Stimulated activated CD8-positive, alpha-beta memory T cell treated with anti-CD3 and anti-CD28 coated beads, Interleukin-4, amount 100 ng/mL, for 24 hours (primary cell): ENCODE results near the gene PTPRD.

Experiments used
- DNase-seq: peaks from one replicate; pipeline ENCODE4 v3.0.0-alpha.2; 2020; ENCODE audit warnings: low read depth

The PTPRD gene

DNA sequence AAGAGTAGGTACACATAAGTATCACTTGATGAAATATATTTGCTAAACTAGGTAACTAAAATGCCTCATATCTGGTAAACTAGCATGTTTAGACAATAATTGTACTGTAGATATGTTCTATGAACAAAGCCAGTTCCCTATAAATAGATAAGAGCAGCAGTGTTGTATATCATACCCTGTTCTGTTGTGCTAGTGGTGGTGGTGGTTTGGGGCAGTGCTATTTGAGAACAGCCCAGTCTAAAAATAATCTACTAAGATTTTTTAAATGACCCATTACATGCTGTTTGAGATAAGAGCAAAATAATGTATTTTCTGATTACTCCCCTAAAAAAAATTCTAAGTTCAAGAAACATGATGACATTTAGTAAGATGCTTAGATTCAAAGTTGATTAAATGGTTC lies 1984.0 kb downstream of the PTPRD start:
- no peak for DNase-seq

DNA sequence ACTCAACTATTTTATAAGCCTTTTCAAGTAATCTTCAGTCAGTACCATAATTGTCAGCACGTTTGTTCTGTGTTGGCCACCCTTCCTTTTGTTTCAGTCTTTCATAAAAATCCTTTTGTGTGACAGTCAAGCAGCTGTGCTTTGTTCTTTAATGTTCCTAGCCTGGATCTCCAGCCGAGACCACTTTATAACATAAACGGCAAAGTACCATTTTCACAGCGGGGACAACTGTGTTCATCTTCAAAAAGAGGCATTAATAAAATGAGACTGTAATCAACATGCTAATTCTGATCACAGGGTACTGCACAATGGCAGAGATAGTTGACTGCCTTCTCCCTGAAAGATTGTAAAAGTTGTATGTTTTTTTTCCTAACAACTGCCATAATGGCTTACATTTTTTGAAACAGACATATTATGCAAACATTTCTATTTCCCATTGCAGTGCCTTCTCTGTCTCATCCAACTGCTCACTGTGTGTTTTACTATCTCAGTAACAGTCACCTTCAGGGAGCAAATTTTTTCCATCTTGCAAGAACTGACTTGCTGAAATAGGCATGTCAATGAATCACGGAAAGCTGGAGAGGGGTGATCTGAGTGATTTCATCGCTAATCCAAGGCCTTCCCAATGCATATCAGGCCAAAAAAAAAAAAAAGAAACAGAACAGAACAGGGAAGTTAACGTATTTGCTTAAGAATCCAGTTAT lies 1984.7 kb downstream of the PTPRD start:
- DNase-seq: no peak

DNA sequence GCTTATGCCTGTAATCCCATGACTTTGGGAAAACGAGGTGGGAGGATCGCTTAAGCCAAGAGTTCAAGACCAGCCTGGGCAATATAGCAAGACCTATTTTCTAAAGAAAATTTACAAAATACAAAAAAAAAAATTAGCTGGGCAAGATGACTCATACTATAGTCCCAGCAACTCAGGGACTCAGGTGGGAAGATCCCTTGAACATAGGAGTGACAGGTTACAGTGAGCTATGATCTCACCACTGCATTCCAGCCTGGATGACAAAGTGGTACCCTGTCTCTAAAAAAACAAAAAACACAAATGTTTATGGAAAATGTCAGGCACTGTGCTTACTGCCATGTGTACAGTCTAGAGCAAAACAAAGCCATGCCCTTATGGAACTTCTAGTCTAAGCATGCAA lies 1989.9 kb downstream of the PTPRD start:
- DNase-seq: no peak

GRCh38 chr9:8622222-8622802 lies 1990.5 kb downstream of the PTPRD start:
- DNase-seq: no peak

DNA sequence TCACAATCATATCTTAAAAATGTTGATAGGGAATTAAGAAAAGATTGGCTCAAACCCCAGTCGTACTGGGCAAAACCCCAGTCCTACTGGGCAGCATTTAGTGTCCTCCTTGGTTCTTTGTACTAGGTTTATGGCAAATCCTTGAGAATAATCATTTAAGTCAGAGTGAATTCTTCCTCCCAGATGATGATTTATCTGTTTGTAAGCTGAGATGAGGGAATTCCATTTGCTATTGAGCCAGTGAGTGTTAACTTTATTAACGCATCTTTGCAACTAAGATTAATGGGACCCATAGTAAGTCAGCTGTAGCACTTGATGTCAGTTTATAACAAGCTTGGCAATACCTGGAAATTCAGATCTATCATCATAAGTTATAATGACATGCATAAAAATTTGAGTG lies 1991.4 kb downstream of the PTPRD start:
- DNase-seq: no peak

- no peak for DNase-seq
Observed at GRCh38 chr9:8616414-8616813, 1996.4 kb downstream of the PTPRD start.

- no peak for DNase-seq
Observed at GRCh38 chr9:8614926-8615440, 1997.8 kb downstream of the PTPRD start.

GRCh38 chr9:8613346-8613825 lies 1999.4 kb downstream of the PTPRD start:
- DNase-seq: no peak

GRCh38 chr9:8611153-8611552 lies 2001.6 kb downstream of the PTPRD start:
- no peak for DNase-seq

GRCh38 chr9:8610256-8610655 lies 2002.5 kb downstream of the PTPRD start:
- DNase-seq: no peak

GRCh38 chr9:8605096-8605495 lies 2007.7 kb downstream of the PTPRD start:
- DNase-seq: no peak

- no peak for DNase-seq
Observed at GRCh38 chr9:8604201-8604600, 2008.6 kb downstream of the PTPRD start.

GRCh38 chr9:8600914-8601680 lies 2011.7 kb downstream of the PTPRD start:
- no peak for DNase-seq

- no peak for DNase-seq
Observed at GRCh38 chr9:8599937-8600336, 2012.9 kb downstream of the PTPRD start.

DNA sequence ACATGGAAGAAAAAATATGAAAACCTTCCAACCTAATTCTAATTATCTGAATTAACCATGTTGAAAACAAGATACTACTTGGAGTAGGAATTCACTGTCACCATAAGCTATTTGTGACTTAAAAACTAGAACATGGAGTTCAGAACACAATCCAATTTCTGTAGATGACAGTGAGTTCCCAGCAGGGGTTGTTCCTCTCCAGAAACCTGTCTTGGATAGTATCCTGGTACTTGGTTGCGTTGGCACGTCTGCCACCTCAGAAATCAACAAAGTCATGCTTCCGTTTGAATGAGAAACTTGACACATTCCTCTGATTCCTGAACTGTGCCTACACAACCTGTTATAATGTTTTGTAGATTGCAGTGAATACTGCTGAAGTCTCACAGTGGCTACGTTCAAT lies 2023.3 kb downstream of the PTPRD start:
- no peak for DNase-seq

- no peak for DNase-seq
Observed at GRCh38 chr9:8585036-8585435, 2027.8 kb downstream of the PTPRD start.

GRCh38 chr9:8579661-8580060 lies 2033.1 kb downstream of the PTPRD start:
- DNase-seq: no peak

DNA sequence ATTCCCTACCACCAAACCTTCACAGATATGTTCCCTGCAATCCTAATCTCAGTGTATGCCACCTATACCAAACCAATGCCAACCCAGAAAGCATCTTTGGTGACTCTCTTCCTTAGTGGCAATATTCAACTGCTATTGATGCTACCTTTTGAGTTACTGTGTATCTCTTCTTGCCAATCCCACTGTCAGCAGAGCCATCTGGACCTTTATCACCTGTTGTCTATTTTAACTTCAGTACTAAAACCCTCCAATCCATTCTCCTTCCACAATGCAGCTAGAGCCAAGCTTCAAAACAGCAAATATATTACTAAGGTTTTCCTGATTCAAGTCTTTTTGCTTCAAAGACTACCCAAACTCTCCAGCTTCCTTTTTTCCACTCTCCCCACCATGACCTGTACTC lies 2036.1 kb downstream of the PTPRD start:
- no peak for DNase-seq

DNA sequence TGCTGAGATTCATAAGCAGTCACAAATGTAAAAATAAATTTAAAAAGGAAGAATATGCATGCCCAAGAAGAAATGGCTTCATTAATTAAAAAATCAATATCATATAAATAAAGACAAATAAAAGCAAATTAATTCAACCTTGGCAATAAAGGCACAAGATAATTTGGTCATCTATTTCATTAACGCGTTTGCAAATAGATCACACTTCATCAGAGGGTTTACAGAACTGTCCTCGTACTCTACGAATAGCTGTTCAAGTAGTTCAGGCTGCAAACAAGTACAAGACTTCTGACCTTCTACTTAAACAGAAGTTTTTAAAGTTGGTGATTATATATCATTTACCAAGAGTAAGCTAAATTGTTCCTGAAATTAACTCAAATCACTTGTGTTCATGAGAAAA lies 2038.0 kb downstream of the PTPRD start:
- no peak for DNase-seq

DNA sequence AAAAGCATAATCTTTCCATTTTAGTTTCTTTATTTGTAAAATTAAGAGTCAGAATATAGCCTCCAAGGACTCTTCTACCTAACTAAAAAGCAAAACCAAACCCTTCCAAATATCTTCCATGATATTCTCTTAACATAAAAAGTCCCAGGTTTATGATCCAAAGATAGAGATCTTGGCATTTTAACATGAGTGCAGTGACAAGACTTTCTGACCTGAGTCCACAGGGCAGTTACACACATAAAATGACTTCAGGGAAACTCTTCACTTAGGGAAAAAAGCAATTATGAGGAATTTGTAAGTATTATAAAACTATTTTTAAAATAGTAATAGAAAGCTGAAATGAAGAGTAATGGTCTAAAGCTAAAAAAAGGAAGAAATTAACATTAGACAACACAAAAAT lies 2040.6 kb downstream of the PTPRD start:
- no peak for DNase-seq

DNA sequence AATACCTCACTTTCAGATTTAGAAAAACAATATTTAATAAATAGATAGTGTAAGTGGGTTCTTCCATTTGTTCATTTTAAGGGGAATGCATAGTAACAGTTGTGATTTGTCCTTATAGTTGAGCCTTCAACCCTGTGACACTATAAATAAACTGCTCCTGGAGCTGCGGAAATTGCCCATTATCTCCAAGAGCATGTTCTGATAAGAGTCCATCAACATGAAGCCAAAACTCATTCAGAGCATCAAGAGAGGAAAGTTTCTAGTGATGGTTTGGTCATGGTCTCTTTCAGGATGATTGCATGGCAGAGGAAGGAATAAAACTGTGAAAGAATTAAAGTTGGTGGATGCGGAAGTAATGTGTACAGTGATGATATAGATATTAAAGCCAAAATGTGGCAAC lies 2041.2 kb downstream of the PTPRD start:
- DNase-seq: no peak

DNA sequence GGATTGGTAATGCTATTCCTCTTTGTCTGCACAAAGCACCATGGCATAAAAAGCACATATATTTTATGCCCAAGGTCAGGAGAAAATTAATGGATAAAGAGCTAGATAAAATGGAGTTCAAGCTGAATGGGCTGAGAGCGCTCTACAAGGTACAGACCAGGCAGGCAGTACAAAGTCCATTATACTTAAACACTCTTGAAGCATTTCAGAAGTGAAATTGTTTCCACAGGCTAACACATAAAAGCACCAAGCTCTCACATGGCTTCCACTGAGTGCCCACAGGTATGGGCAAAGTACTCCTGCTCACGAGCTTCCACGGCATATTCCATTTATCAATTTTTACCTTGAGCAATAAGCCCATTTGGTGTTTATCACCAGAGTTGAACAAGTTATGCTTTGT lies 2042.0 kb downstream of the PTPRD start:
- DNase-seq: no peak

DNA sequence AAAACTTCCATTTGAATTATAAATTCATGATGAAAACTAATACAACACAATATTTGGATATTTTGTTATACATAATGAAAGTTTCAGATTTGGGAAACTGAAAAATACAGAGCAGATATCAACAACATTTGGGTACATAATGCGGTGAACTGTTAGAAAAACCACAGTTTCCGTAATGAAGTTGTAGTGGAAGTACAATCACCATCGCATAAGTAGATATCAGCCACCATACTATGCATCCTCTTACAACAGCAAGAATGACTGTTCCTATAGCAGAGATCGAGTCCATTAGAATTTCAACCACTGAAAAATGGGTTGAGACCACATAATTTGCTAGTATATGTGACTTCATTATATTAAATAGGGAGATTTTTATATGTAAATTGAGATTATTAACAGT lies 2043.0 kb downstream of the PTPRD start:
- DNase-seq: no peak
